Stimulated activated CD4-positive, alpha-beta T cell treated with anti-CD3 and anti-CD28 coated beads, Interleukin-4, amount 100 ng/mL, for 48 hours (primary cell): ENCODE results near the gene TMPRSS5.

Source experiments
- DNase-seq, 2 donors: peaks; one replicate each; pipeline ENCODE4 v3.0.0-alpha.2; 2020; ENCODE audit warnings: low read depth in 2 of 2

TMPRSS5 gene

DNA sequence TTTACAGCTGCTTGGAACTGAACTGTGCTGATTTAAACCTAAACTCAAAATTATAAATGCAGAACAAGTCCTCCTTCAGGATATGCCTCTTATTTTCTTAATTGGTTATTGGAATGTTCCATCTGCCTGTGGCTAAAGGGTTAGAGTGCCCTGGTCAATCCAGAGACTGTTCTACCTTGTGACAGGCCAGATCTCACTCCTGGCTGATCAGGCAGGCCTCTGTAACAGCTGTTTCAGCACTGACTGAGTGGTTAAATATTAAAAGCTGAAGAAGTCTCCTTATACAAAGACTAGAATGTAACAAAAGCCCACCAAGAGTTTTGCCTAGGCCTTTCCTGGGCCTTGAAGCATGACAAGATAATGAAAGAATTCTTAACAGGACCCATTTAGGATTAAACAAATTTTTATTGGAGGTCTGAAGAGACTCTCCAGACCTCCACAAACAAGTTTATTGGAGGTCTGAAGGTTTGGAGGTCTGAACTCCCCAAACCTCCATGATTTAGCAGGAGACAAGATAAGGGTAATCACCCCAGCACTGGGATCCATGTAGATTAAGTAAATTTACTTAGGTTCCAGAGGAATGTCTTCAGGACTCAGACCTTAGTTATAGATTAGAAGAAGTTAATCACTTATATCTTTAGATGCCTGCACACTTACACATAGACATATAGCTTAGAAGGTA, 35.8 kb downstream of the TMPRSS5 start:
- no peak for DNase-seq

GRCh38 chr11:113668255-113668654, 37.9 kb downstream of the TMPRSS5 start:
- no peak for DNase-seq

DNA sequence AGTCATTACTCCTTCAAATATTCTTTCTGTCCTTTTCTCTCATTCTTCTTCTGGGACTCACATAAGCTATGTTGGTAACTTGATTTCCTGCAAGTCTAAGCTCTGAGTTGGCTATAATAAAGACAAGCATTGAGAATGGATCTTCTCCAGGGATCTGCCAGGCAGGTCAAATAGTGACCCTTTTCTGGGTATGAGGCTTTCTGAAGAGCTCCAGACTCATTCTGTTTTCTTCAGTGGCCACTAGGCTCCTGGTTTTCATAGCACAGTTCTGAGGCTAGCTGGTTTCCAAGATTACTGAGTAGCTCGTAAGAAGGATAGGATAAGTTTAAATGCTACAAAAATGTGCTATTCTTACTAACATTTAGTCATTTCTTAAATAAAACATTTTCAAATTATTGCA, 38.3 kb downstream of the TMPRSS5 start:
- DNase-seq, result no peak

- DNase-seq, result no peak
Measured at GRCh38 chr11:113666584-113666983, 39.5 kb downstream of the TMPRSS5 start.

GRCh38 chr11:113664981-113665710, 41.0 kb downstream of the TMPRSS5 start:
- no peak for DNase-seq

GRCh38 chr11:113664069-113664980, 41.8 kb downstream of the TMPRSS5 start:
- DNase-seq, result no peak

DNA sequence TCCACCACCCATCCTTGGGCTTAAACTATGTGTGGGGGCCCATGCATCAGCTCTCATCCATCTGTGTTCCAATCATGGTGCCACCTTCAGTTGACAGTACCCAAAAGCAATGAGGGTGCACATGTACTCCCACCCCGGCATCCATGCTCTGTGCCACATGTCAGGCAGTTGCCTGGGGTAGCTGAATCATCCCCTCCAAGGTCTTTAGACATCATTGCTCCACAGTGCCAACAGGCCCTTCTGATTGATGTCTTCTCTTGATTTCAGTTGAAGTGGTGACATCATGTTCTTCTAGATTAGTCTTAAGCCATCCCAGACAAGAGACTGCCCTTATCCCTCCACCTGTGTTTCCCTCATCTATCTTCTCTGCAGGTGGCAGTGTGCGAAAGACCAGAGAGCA, 42.5 kb downstream of the TMPRSS5 start:
- no peak for DNase-seq

GRCh38 chr11:113655771-113656170, 50.3 kb downstream of the TMPRSS5 start:
- no peak for DNase-seq

DNA sequence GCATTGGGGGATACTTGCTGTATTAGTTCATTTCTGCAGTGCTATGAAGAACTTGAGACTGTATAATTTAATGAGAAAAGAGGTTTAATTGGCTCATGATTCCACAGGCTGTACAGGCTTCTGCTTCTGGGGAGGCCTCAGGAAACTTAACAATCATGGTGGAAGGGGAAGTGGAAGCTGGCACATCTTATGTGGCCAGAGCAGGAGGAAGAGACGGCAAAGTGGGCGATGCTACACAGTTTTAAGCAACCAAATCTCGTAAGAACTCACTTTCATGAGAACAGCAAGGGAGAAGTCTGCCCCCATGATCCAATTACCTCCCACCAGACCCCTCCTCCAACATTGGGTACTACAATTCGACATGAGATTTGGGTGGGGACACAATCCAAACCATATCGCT, 55.1 kb downstream of the TMPRSS5 start:
- DNase-seq, result no peak

DNA sequence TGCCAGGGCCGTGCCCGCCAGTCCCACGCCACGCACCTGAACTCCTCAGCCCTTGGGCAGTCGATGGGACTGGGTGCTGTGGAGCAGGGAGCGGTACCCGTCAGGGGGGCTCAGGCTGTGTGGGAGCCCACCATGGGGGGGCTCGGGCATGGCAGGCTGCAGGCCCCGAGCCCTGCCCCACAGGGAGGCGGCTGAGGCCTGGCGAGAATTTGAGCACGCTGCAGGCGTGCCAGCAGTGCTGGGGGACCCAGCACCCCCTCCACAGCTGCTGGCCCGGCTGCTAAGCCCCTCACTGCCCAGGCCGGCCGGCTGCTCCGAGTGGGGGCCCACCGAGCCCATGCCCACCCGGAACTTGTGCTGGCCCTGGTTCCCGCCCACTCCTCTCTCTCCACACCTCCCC, 56.8 kb downstream of the TMPRSS5 start:
- DNase-seq, result no peak

DNA sequence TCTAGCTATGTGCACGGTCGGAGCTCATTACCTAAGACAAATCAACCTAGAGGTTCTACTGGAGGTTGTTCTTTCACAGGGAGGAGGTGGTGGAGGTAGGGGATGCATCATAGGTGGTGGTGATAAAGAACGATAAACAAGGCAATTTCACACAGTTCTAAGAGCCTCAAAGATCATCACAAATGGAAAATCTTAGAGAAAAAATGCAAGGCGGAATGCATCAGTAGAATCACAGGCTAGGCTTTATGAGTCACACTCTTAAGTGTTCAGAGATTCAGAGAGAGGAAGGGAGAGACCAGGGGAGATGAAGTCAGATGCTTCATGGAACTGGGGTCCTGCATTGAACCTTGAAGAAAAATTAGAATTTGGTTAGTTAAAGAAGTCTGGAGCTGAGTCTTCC, 58.3 kb downstream of the TMPRSS5 start:
- DNase-seq, result no peak

GRCh38 chr11:113647108-113647507, 59.0 kb downstream of the TMPRSS5 start:
- no peak for DNase-seq

DNA sequence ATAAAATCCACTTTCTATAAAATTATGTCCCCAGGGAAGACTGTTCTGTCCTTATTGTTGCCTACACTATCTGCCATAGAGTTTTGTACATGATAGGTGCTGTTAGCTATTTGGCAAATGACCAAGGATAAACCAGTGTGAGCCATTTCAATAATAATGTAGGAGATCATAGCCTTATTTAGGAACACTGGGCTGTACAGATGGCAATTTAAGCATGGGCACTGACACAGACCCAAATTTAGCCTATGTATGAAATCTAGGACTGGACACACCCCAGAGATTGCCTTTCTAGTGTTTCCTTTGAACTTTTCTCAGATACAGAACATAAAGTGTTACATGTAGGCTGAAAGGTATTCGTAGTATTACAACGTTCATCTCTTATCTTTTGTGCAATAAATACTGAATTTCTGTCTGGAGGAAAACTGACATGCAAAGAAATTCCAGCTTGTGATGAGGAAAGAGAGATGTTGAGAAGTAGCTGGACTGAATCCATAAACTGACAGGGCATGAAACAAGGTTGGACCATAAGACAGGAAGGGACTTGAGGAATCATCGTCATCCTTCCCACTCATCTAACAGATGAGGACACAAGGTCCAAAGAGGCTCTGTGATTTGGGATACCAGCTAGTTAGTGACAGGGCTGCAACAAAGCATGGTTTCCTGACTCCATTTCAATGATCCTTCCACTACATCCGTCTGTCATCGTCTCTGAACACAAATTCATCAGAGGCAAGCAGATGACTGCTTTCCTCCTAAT, 60.3 kb downstream of the TMPRSS5 start:
- DNase-seq, result no peak

DNA sequence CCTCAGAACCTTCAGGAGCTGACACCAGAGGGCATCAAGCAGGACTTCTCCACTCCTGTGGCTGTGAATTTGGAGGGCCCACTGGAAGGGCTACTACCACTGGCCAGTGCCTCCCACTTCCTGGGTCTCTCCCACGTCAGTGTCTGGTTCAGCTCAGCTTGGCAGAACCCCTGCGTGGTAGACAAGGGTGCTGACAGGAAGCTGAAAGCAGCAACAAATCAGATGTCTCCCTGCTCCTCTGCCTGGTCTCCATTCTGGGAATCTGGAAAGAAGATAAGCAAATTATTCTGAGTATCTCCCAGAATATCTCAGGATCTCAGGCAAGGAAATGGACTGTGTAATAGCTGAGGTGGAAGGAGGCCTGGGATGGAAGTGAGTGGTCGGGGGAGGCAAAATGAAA, 61.5 kb downstream of the TMPRSS5 start:
- DNase-seq, result no peak

- no peak for DNase-seq
Measured at GRCh38 chr11:113643701-113644100, 62.4 kb downstream of the TMPRSS5 start.

DNA sequence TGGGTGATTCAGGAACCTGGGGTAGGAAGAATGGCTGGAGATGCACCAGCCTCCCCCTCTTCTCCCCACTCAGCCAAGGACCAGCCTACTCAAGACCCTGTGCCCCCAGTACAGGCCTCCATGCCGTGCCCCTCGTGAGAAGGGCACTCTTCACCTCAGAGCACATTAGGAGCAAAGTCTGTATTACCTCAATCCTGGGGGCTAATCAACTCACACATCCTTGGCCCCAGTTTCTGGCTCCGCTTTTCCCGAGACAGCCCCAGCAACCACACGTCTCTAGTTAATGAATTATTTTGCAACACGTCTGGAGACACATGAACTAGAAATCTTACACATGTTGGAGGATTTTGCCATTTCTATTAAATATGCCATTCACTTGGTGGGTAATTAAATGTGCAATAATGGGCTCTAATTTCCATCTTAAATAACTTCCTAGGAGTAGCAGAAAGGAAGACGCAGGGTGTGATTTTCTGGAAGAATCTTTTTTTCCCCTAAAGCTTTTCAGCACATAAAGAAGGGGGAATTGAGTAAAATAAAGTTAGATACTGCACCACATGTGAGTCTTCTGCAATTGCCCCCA, 63.0 kb downstream of the TMPRSS5 start:
- DNase-seq, result no peak

GRCh38 chr11:113642090-113642489, 64.0 kb downstream of the TMPRSS5 start:
- DNase-seq, result no peak

DNA sequence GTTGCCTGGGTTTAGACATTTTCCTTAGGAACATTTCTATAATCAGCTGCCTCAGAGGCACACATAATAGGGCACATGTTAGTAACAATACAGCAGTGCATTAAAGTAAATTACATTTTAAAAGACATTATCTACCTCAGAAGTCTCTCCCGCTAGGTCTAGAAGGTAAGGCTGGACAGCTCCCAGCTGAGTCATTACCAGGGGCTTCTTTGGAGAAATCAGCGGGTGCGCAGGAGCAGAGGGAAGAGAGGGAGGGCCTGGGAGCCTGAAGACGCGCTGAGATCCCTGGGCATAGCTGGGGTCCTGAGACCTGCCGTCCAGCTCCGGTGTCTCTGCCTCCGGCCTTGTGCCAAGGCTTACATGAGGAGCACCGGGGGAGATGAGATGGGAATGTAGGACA, 67.7 kb downstream of the TMPRSS5 start:
- no peak for DNase-seq

DNA sequence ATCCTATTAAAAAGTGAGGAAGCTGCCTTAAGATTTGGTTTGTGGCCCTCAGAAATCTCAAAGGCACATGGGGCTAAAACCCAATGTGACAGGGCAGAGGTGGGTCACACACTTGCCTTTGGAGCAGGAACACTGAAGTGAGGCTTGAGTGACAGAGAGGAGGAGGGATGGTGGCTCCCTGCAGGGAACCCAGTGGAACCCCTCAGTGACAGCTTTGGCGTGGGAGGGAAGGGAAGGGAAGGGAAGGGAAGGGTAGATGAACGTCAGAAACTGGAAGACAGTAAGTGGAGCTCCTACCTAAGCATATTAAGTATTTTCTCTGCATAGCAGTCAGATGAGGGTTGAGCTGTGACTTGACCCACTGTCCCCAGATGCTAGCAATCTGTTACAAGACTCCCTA, 68.5 kb downstream of the TMPRSS5 start:
- DNase-seq, result no peak
